Ovary (tissue), 3 donors: ENCODE results near the gene OR56A1.

Experiments used
- EP300 ChIP-seq: sonication (generic); formaldehyde crosslinking; IDR thresholded peaks from one replicate; pipeline ENCODE4 v1.6.1; 2017; ENCODE audit warnings: antibody characterized with exemption
- POLR2A ChIP-seq: fragments of 450-650 bp; IDR thresholded peaks from one replicate; pipeline ENCODE4 v1.6.1; 2017; ENCODE audit warnings: antibody characterized with exemption, mild to moderate bottlenecking, moderate library complexity
- TF ChIP-seq, protein P1 (sequence below), 3 donors: fragments of 450-650 bp in 2 of 3; fragments of 200-600 bp in 1 of 3; IDR thresholded peaks; one replicate each; pipeline versions ENCODE4 v1.5.1 to v1.8.0; 2016 to 2022; ENCODE audit warnings: antibody characterized with exemption in 3 of 3, mild to moderate bottlenecking in 1 of 3
- donor health status: DM: no; HTN: no; CAD: no.

- TF ChIP-seq EP300 (no peak), POLR2A (no peak)
- TF ChIP-seq, protein P1, sequence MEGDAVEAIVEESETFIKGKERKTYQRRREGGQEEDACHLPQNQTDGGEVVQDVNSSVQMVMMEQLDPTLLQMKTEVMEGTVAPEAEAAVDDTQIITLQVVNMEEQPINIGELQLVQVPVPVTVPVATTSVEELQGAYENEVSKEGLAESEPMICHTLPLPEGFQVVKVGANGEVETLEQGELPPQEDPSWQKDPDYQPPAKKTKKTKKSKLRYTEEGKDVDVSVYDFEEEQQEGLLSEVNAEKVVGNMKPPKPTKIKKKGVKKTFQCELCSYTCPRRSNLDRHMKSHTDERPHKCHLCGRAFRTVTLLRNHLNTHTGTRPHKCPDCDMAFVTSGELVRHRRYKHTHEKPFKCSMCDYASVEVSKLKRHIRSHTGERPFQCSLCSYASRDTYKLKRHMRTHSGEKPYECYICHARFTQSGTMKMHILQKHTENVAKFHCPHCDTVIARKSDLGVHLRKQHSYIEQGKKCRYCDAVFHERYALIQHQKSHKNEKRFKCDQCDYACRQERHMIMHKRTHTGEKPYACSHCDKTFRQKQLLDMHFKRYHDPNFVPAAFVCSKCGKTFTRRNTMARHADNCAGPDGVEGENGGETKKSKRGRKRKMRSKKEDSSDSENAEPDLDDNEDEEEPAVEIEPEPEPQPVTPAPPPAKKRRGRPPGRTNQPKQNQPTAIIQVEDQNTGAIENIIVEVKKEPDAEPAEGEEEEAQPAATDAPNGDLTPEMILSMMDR (IDR thresholded peaks at IDR 0.05) = no peak
Observed at GRCh38 chr11:6022956-6023355, 7.6 kb downstream of the OR56A1 start.
